Loucy (cell line): ENCODE measurements around the gene EVC.

ENCODE experiments used
- H2AFZ ChIP-seq: fragments of 200-600 bp; sonication (generic); 2 replicates; pipeline ENCODE4 v1.6.0; 2016; ENCODE audit warnings: antibody characterized with exemption, mild to moderate bottlenecking, low read length, moderate library complexity
- H3F3A ChIP-seq: fragments of 200-600 bp; 2 replicates; pipeline ENCODE4 v1.6.0; 2016; ENCODE audit warnings: antibody characterized with exemption, low read depth, mild to moderate bottlenecking
- H3K27me3 ChIP-seq: fragments of 200-600 bp; sonication (generic); 2 replicates; pipeline ENCODE4 v1.6.1; 2014; ENCODE audit warnings: low read length, mild to moderate bottlenecking; ENCODE audit not compliant: insufficient read depth, poor library complexity, severe bottlenecking
- H3K36me3 ChIP-seq: fragments of 200-600 bp; sonication (generic); 2 replicates; pipeline ENCODE4 v1.6.1; 2016; ENCODE audit warnings: low read length; ENCODE audit not compliant: insufficient read depth
- H3K4me1 ChIP-seq: fragments of 200-600 bp; sonication (generic); 2 replicates; pipeline ENCODE4 v1.5.1; 2014; ENCODE audit warnings: low read length, mild to moderate bottlenecking; ENCODE audit not compliant: insufficient read depth, poor library complexity, severe bottlenecking
- H3K4me2 ChIP-seq: fragments of 200-600 bp; sonication (generic); 2 replicates; pipeline ENCODE4 v1.6.0; 2014; ENCODE audit warnings: antibody characterized with exemption, low read length, low read depth, mild to moderate bottlenecking; ENCODE audit not compliant: poor library complexity, severe bottlenecking
- H3K4me3 ChIP-seq: fragments of 200-600 bp; sonication (generic); 2 replicates; pipeline ENCODE4 v1.5.1; 2014; ENCODE audit warnings: low read length, mild to moderate bottlenecking, mixed read lengths; ENCODE audit not compliant: poor library complexity, severe bottlenecking
- H3K79me2 ChIP-seq: fragments of 200-600 bp; sonication (generic); 2 replicates; pipeline ENCODE4 v1.6.1; 2014; ENCODE audit warnings: low read length; ENCODE audit not compliant: insufficient read depth
- H3K9ac ChIP-seq: fragments of 200-600 bp; sonication (generic); 2 replicates; pipeline ENCODE4 v1.6.0; 2014; ENCODE audit warnings: mild to moderate bottlenecking, low read depth, low read length, moderate library complexity; ENCODE audit not compliant: poor library complexity, severe bottlenecking
- H3K9me2 ChIP-seq: fragments of 200-600 bp; sonication (generic); replicated peaks from 2 replicates; pipeline ENCODE4 v1.6.1; 2016; ENCODE audit warnings: low read depth, low read length, mixed read lengths
- H3K9me3 ChIP-seq: fragments of 200-600 bp; sonication (generic); 2 replicates; pipeline ENCODE4 v1.6.1; 2014; ENCODE audit warnings: mild to moderate bottlenecking, antibody characterized with exemption, low read length, low read depth; ENCODE audit not compliant: insufficient read depth
- H4K20me1 ChIP-seq: fragments of 200-600 bp; sonication (generic); 2 replicates; pipeline ENCODE4 v1.6.0; 2014; ENCODE audit warnings: antibody characterized with exemption, low read length, mild to moderate bottlenecking; ENCODE audit not compliant: insufficient read depth, poor library complexity, severe bottlenecking
- CTCF ChIP-seq: fragments of 200-600 bp; sonication (generic); conservative IDR thresholded peaks from 2 replicates; pipeline ENCODE4 v1.5.1; 2014; ENCODE audit warnings: mild to moderate bottlenecking, antibody characterized with exemption, low read length
- EZH2phosphoT487 ChIP-seq: fragments of 200-600 bp; IDR thresholded peaks from 2 replicates; pipeline ENCODE4 v1.6.1; 2018; ENCODE audit warnings: antibody characterized with exemption, mild to moderate bottlenecking, moderate library complexity, borderline replicate concordance

The EVC gene

GRCh38 chr4:5703831-5704230 lies 7.2 kb upstream of the EVC start:
- peaks cover 7% of the 10 kb centered on the region; the same call in 1 of the 2 replicates for H3K9me3 ChIP-seq
- no peaks in the 10 kb centered on the region for H3K27me3 ChIP-seq
- no peaks in the 10 kb centered on the region for H3K4me1 ChIP-seq
- no peaks in the 10 kb centered on the region for H3F3A ChIP-seq
- H3K9me2 ChIP-seq = no peaks in the 10 kb centered on the region
- no peaks in the 10 kb centered on the region for H3K79me2 ChIP-seq
- H3K4me3 ChIP-seq = no peak overlapping the region
- TF ChIP-seq CTCF = no peak
- TF ChIP-seq EZH2phosphoT487 = no peak
- H2AFZ ChIP-seq = no peak overlapping the region
- H3K4me2 ChIP-seq = no peak overlapping the region
- no peak overlapping the region for H3K9ac ChIP-seq
- no peaks in the 10 kb centered on the region for H3K36me3 ChIP-seq
- H4K20me1 ChIP-seq = no peaks in the 10 kb centered on the region

- Histone ChIP-seq H3K9me3 (peaks cover 6% of the 10 kb centered on the region; the same call in 1 of the 2 replicates), H3K36me3 (no peaks in the 10 kb centered on the region), H2AFZ (no peak overlapping the region), H3K4me3 (no peak overlapping the region), H4K20me1 (no peaks in the 10 kb centered on the region), H3F3A (no peaks in the 10 kb centered on the region), H3K9ac (no peak overlapping the region), H3K9me2 (no peaks in the 10 kb centered on the region), H3K4me2 (no peak overlapping the region), H3K79me2 (no peaks in the 10 kb centered on the region), H3K27me3 (no peaks in the 10 kb centered on the region), H3K4me1 (no peaks in the 10 kb centered on the region)
- TF ChIP-seq CTCF (no peak), EZH2phosphoT487 (no peak)
Observed at GRCh38 chr4:5704276-5704675, 6.7 kb upstream of the EVC start.

GRCh38 chr4:5705647-5706320 lies 5.2 kb upstream of the EVC start:
- no peaks in the 10 kb centered on the region for H3F3A ChIP-seq
- no peak overlapping the region for H3K4me2 ChIP-seq
- peaks cover 4% of the 10 kb centered on the region; the same call in 1 of the 2 replicates for H3K9me3 ChIP-seq
- H3K4me3 ChIP-seq = no peak overlapping the region
- TF ChIP-seq EZH2phosphoT487 (no peak), CTCF (no peak)
- H4K20me1 ChIP-seq = no peaks in the 10 kb centered on the region
- no peaks in the 10 kb centered on the region for H3K79me2 ChIP-seq
- no peak overlapping the region for H3K9ac ChIP-seq
- H3K27me3 ChIP-seq = no peaks in the 10 kb centered on the region
- no peaks in the 10 kb centered on the region for H3K36me3 ChIP-seq
- no peaks in the 10 kb centered on the region for H3K4me1 ChIP-seq
- no peaks in the 10 kb centered on the region for H3K9me2 ChIP-seq
- no peak overlapping the region for H2AFZ ChIP-seq
